ENCODE measurements around the gene PNMA6E.

The PNMA6E gene

GRCh38 chrX:153400146-153401132 lies 711 bp downstream of the PNMA6E start:
- peak; percentile 85 for ATAC-seq
- TF ChIP-seq ZNF8 (CRISPR knock-in tag; IDR thresholded peaks at IDR 0.05) = no peak
- TF ChIP-seq ZFP3 (CRISPR knock-in tag; IDR thresholded peaks at IDR 0.05) = no peak
- TF ChIP-seq TSHZ2 (CRISPR knock-in tag; IDR thresholded peaks at IDR 0.05) = no peak

GRCh38 chrX:153398275-153398960 lies 2.7 kb downstream of the PNMA6E start:
- TF ChIP-seq ZNF565 (CRISPR knock-in tag; conservative IDR thresholded peaks at IDR 0.05; ENCODE audit: low read depth) (no peak), ZFP30 (CRISPR knock-in tag; IDR thresholded peaks at IDR 0.05) (no peak), ESRRG (CRISPR knock-in tag; IDR thresholded peaks at IDR 0.05) (no peak), CREB5 (CRISPR knock-in tag; IDR thresholded peaks at IDR 0.05; ENCODE audit: low read depth) (no peak), ARNTL (CRISPR knock-in tag; IDR thresholded peaks at IDR 0.05; ENCODE audit: borderline replicate concordance, low read depth) (no peak), PPARA (CRISPR knock-in tag; IDR thresholded peaks at IDR 0.05; ENCODE audit: borderline replicate concordance) (no peak), TCF4 (CRISPR knock-in tag; IDR thresholded peaks at IDR 0.05; ENCODE audit: borderline replicate concordance) (no peak), CSRNP3 (CRISPR knock-in tag; IDR thresholded peaks at IDR 0.05) (no peak), BACH2 (CRISPR knock-in tag; IDR thresholded peaks at IDR 0.05; ENCODE audit: borderline replicate concordance) (no peak), GLIS3 (CRISPR knock-in tag; IDR thresholded peaks at IDR 0.05) (no peak), PATZ1 (CRISPR knock-in tag; IDR thresholded peaks at IDR 0.05; ENCODE audit: borderline replicate concordance) (no peak), RARB (CRISPR knock-in tag; IDR thresholded peaks at IDR 0.05) (no peak), ZC3H10 (CRISPR knock-in tag; IDR thresholded peaks at IDR 0.05) (no peak), ZNF8 (CRISPR knock-in tag; IDR thresholded peaks at IDR 0.05) (no peak), OSR1 (CRISPR knock-in tag; IDR thresholded peaks at IDR 0.05) (no peak), ZNF70 (CRISPR knock-in tag; IDR thresholded peaks at IDR 0.05) (no peak), TSHZ2 (CRISPR knock-in tag; IDR thresholded peaks at IDR 0.05) (no peak), ISL1 (CRISPR knock-in tag; IDR thresholded peaks at IDR 0.05) (no peak), POU6F1 (CRISPR knock-in tag; IDR thresholded peaks at IDR 0.05; ENCODE audit: borderline replicate concordance, low read depth) (no peak), ZFP3 (CRISPR knock-in tag; IDR thresholded peaks at IDR 0.05) (no peak)
- no peak for ATAC-seq
